MCF 10A (cell line): ENCODE data around the gene AGBL1. TPM values are rescaled to one million over a fixed set of nuclear protein-coding genes. Genes with fewer than 3 reads are reported as not detected.

Experiments
- BruUV-seq: library from RNA; stranded (reverse); fragments of 400-500 nt; replicated peaks from 2 replicates; lab custom pipeline; 2021; lab: Mats Ljungman, UMichigan
- CTCF ChIA-PET: fragments of 300-600 bp; sonication (Branson Sonifier 250); formaldehyde crosslinking; extraction: SDS; loops from one replicate; lab custom pipeline; 2021; ENCODE audit warnings: antibody characterized with exemption, inconsistent platforms; lab: Yijun Ruan, JAX
- POLR2A ChIA-PET: fragments of 300-600, 350-650 bp; sonication (Branson Sonifier 250); formaldehyde crosslinking; extraction: SDS; loops from one replicate; lab custom pipeline; 2020; ENCODE audit warnings: antibody characterized with exemption, inconsistent platforms; lab: Yijun Ruan, JAX
- DNase-seq: peaks from one replicate; pipeline ENCODE4 v3.0.0-alpha.2; 2018; ENCODE audit not compliant: unreplicated experiment
- H3K27ac Mint-ChIP-seq: one replicate; pipeline ENCODE4 v1.8.0; 2022; ENCODE audit warnings: mild to moderate bottlenecking, low read depth, mixed read lengths; ENCODE audit not compliant: unreplicated experiment
- H3K27me3 Mint-ChIP-seq: one replicate; pipeline ENCODE4 v1.8.0; 2022; ENCODE audit warnings: mixed read lengths; ENCODE audit not compliant: insufficient read depth, unreplicated experiment
- H3K36me3 Mint-ChIP-seq: one replicate; pipeline ENCODE4 v1.8.0; 2022; ENCODE audit warnings: mild to moderate bottlenecking, moderate library complexity, mixed read lengths; ENCODE audit not compliant: insufficient read depth, unreplicated experiment
- H3K4me1 Mint-ChIP-seq: one replicate; pipeline ENCODE4 v1.8.0; 2022; ENCODE audit warnings: mixed read lengths; ENCODE audit not compliant: insufficient read depth, unreplicated experiment
- H3K4me3 Mint-ChIP-seq: one replicate; pipeline ENCODE4 v1.8.0; 2022; ENCODE audit warnings: mild to moderate bottlenecking, moderate library complexity, mixed read lengths; ENCODE audit not compliant: unreplicated experiment
- H3K9me3 Mint-ChIP-seq: one replicate; pipeline ENCODE4 v1.8.0; 2022; ENCODE audit warnings: mixed read lengths; ENCODE audit not compliant: unreplicated experiment
- CTCF ChIP-seq: fragments of 200-600 bp; IDR thresholded peaks from one replicate; pipeline ENCODE4 v1.8.0; 2022; ENCODE audit warnings: antibody characterized with exemption, mild to moderate bottlenecking; ENCODE audit not compliant: unreplicated experiment
- intact Hi-C: fragments of 100-400 bp; cut with micrococcal nuclease; formaldehyde crosslinking; loops from 2 replicates; pipeline ENCODE4 v1.14.1; 2022
- total RNA-seq: library from RNA; stranded (reverse); gene quantifications from 2 replicates; pipeline ENCODE4 v1.2.3, GENCODE V29; 2022

The AGBL1 gene
- total RNA-seq, 1 experiment from 2014 or later = not detected

GRCh38 chr15:86538141-86538540 lies 458.5 kb downstream of the AGBL1 start:
- intact Hi-C loops = no loop called here
- H3K36me3 Mint-ChIP-seq = no peaks in the 10 kb centered on the region
- ChIA-PET POLR2A (no interaction called here), CTCF (no interaction called here)
- DNase-seq = no peak
- no peak for TF ChIP-seq CTCF
- H3K4me3 Mint-ChIP-seq = no peak overlapping the region
- H3K27ac Mint-ChIP-seq = no peak overlapping the region
- no peaks in the 10 kb centered on the region for H3K9me3 Mint-ChIP-seq
- BruUV-seq = no TSS peak
- H3K27me3 Mint-ChIP-seq = no peaks in the 10 kb centered on the region
- no peaks in the 10 kb centered on the region for H3K4me1 Mint-ChIP-seq

GRCh38 chr15:86540840-86541467 lies 461.3 kb downstream of the AGBL1 start:
- Mint-ChIP-seq H3K4me3 (no peak overlapping the region), H3K4me1 (no peaks in the 10 kb centered on the region), H3K27me3 (no peaks in the 10 kb centered on the region), H3K36me3 (no peaks in the 10 kb centered on the region), H3K9me3 (no peaks in the 10 kb centered on the region), H3K27ac (no peak overlapping the region)
- intact Hi-C loops = no loop called here
- ChIA-PET CTCF (interaction anchor here (0.6 kb wide), 1 partner anchor 408 kb away, joined by 4 read pairs; no protein-coding TSS in a partner anchor), POLR2A (interaction anchor here (0.7 kb wide), 1 partner anchor 316 kb away, joined by 3 read pairs; no protein-coding TSS in a partner anchor)
- BruUV-seq = no TSS peak
- TF ChIP-seq CTCF = no peak
- peak; percentile 30 for DNase-seq

GRCh38 chr15:86541540-86541939 lies 461.9 kb downstream of the AGBL1 start:
- no peaks in the 10 kb centered on the region for H3K36me3 Mint-ChIP-seq
- no peak for DNase-seq
- intact Hi-C loops = no loop called here
- ChIA-PET POLR2A (interaction anchor here (0.7 to 0.8 kb wide), 2 partner anchors 14 to 315 kb away, joined by 3 read pairs; no protein-coding TSS in a partner anchor), CTCF (interaction anchor here (0.5 to 0.6 kb wide), 2 partner anchors 275 to 407 kb away, joined by 3 to 4 read pairs; no protein-coding TSS in a partner anchor)
- H3K4me1 Mint-ChIP-seq = no peaks in the 10 kb centered on the region
- no peaks in the 10 kb centered on the region for H3K9me3 Mint-ChIP-seq
- no peaks in the 10 kb centered on the region for H3K27me3 Mint-ChIP-seq
- H3K27ac Mint-ChIP-seq = no peak overlapping the region
- BruUV-seq = no TSS peak
- no peak for TF ChIP-seq CTCF
- no peak overlapping the region for H3K4me3 Mint-ChIP-seq

DNA sequence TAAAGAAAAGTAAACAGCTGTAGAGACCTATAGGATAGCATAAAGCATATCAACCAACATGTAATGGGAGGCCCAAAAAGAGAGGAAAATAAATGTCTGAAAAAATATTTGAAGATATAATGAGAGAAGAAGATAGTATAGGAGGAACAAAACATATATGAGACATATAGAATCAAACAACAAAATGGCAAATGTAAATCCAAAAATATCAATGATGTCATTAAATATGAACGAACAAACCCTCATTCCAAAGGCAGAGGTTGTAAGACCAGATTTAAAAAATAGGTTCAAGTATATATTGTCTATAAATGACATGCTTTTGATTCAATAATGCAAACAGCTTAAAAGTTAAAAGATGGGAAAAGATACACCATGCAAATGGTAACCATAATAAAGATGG lies 470.4 kb downstream of the AGBL1 start:
- BruUV-seq = no TSS peak
- Mint-ChIP-seq H3K4me3 (no peak overlapping the region), H3K27me3 (no peaks in the 10 kb centered on the region), H3K36me3 (no peaks in the 10 kb centered on the region), H3K4me1 (peaks cover 17% of the 10 kb centered on the region), H3K27ac (no peak overlapping the region), H3K9me3 (no peaks in the 10 kb centered on the region)
- intact Hi-C loops = loop anchor here (10.0 kb wide), 1 partner anchor 215 kb away; no protein-coding TSS in a partner anchor
- TF ChIP-seq CTCF = no peak
- DNase-seq = no peak
- POLR2A ChIA-PET = no interaction called here
- CTCF ChIA-PET = no interaction called here
